DMS79 treated with DMSO at 0.1 percent for 48 hours (cell line): ENCODE results near the gene AFF3.

Experiments
- DNase-seq: peaks from one replicate; lab custom pipeline; 2025; lab: John Stamatoyannopoulos, UW

Gene AFF3

GRCh38 chr2:100071335-100072043 lies 70.9 kb downstream of the AFF3 start:
- DNase-seq: no peak

DNA sequence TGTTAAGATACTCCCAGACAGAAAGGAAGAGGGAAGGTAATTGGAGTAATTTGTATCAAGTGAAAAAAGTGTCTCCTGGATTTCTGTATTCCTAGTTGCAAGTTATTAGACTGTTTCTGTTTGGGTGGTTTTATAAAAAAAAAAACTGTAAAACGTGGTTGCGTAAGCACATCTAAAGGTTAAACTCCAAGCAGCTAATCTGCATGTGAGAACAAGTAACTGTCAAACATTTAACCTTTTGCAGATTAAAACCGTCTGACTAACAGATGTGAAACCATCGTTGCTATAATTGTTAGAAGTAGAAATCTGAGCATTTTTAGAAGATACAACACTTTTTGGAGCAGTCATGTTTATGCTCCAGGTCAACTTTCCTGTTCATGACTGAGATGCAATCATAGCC lies 72.3 kb downstream of the AFF3 start:
- DNase-seq: no peak

DNA sequence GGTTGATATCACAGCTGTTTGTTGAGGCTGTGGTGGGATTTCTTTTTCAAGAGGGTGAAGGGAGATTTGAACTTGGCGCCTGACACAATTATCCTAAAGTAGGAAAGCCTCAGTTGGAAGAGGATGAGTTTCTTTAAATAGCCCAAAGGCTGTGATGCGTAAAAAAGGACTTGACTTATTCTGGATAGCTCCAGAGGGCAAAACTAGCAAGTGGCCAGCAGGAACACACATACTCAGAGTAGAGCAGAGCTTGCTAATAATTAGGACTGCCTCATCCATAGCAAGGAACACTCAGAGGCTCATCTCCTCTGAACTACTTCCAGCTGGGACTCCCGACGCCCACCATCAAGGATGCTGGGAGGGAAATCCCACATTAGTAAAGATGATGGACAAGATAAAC lies 74.0 kb downstream of the AFF3 start:
- no peak for DNase-seq

- DNase-seq: no peak
These were observed 74.6 kb downstream of the AFF3 start for GRCh38 chr2:100067784-100068183.

- no peak for DNase-seq
These were observed 75.5 kb downstream of the AFF3 start for GRCh38 chr2:100066856-100067255.

GRCh38 chr2:100066246-100066645 lies 76.1 kb downstream of the AFF3 start:
- no peak for DNase-seq

DNA sequence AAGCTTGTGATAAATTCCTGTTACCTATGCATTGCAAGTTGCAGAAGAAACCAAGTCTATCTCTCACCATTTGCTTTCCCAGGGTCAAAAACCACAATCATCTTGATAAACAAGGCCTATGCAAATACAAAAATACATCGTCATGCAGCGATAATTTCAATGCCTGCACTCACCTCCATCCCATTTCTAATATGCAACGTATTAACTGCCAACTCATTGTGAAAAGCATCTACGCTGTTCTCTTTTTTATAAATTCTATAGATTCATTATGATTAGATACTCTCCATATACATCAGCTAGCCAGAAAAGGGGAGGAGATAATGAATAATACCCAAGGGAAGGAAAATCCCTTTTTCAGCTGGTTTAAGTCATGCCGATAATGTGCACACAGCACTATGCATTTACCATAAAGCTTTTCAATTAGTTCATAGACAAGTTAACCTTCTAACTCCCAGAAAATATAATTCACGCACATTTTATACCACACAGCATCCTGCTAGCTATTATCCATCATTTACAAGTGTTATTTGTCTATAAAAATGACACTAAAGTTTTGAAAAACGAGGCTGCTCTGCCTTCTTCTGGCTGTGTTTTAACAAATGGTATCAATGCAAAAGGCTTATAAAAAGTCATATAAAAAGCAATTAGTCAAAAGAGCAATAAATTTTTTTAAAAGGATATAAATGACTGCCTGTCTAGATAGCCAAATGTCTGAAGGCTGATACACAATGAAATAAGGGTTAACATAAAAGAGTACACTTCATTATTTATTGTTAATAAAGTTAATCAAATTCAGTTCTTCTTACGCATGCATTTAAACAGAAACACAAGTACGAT lies 77.6 kb downstream of the AFF3 start:
- DNase-seq: no peak

- no peak for DNase-seq
These were observed 78.2 kb downstream of the AFF3 start for GRCh38 chr2:100064165-100064564.

- no peak for DNase-seq
These were observed 78.9 kb downstream of the AFF3 start for GRCh38 chr2:100063459-100063953.

- DNase-seq: no peak
These were observed 80.1 kb downstream of the AFF3 start for GRCh38 chr2:100062336-100062735.

DNA sequence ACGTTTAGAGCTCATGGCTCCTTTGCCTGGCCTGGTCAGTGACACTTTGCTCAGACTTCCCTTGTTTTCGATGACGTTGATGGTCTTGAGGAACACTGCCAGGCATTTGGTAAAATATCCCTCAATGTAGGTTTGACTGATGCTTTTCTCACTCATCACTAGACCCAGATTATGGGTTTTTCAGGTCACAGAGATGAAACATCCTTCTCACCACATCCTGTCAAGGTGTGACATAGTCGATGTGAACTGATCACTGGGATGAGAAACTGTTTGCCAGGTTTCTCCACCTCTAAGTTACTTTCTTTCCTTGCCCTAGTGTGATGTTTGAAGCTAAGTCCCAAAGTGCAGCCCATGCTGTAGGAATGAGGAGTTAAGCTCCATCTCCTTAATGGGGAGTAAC lies 81.5 kb downstream of the AFF3 start:
- DNase-seq: no peak

DNA sequence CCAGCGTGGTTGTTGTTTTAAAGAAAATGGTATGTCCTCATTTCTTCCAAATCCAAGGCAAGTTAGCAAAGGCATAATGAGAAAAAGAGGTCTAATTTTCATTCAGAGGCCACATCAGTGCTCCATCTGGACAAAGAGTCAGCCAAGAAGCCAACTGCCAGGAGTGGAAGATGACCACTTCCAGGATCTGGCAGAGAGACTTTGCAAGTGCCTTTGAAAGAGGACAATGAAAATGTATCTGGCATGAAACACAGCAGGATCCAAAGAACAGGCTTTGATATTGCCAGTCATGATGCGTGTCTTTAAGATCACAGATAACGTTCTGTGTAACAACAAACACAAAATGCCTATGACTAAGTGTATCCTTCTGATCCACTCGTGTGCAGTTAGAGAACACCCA lies 82.8 kb downstream of the AFF3 start:
- DNase-seq: no peak

DNA sequence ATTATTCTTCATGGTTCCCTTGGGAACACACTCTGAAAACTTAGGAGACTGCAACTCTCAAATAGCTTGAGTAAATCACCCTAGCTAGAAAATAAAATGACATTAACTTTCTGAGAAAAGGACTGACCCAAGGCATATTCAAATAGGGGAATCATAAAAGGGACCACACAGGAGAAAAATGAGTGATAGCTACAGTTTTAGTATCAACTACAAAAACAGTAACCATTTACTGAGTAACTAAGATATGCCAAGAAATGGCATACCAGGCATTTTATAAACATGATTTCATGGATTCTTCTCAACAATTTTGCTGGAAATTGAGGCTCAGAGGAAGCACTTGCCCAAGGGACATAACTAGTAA lies 84.5 kb downstream of the AFF3 start:
- DNase-seq: no peak

DNA sequence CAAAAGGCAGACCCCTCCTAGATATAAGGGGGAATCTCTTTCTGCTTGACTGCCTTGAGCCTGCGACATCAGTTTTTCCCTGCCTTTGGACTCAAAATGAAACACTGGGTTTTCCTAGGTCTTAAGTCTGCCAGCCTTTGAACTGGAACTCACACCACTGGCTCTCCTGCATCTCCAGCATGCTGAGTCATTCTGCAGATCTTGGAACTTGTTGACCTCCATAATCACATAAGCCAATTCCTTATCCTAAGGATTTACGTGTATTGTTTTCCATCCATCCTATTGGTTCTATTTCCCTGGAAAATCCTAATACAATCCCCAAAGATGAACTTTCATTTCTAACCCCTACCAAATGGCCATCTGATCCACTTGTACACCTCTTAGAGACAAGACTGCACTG lies 88.0 kb downstream of the AFF3 start:
- DNase-seq: no peak

GRCh38 chr2:100053087-100053885 lies 89.1 kb downstream of the AFF3 start:
- DNase-seq: no peak

GRCh38 chr2:100052650-100053049 lies 89.7 kb downstream of the AFF3 start:
- no peak for DNase-seq

- no peak for DNase-seq
These were observed 91.1 kb downstream of the AFF3 start for GRCh38 chr2:100051253-100051652.

GRCh38 chr2:100050685-100051084 lies 91.7 kb downstream of the AFF3 start:
- no peak for DNase-seq

DNA sequence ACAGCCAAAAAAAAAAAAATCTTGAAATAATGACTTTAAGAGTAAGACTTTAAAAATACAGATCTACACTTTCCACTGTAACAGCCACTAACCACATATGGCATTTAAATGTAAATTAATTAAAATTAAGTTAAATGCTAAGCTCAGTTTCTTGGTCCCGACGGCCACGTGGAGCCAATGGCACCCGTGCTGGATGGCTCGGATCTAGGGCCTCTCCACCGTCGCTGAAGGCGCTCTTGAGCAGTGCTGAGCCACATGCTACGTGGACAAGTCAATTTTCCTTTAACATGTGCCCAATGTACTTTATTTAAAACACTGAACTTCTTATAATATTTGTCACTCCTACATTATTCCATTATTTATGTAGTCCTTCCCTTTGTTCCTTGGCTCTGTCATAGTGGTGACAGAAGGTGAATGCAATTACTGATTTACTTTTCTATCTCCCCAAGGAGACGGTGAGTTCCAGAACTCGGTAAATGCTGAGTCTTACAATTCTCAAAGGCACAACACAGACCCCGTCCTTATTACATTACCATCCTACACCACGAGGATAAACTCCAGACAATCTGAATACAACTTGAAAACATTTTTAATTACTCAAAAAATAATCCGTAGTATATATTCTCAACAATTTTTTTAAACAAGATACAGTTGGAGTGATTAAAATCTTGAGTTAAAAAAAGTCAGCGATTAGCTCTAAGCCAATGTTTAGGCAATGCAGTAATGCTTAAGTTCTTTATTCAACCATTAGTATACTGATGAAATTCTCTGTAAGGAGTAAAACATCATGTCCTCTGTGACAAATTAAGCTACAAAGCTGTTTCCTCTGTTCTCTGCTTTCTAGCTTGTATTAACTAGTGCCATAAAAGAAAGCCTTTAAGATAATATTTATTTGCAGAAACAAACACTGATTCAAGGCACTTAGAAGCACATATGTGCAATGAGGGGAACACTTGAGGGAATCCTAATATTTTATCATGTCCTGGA lies 95.1 kb downstream of the AFF3 start:
- no peak for DNase-seq

DNA sequence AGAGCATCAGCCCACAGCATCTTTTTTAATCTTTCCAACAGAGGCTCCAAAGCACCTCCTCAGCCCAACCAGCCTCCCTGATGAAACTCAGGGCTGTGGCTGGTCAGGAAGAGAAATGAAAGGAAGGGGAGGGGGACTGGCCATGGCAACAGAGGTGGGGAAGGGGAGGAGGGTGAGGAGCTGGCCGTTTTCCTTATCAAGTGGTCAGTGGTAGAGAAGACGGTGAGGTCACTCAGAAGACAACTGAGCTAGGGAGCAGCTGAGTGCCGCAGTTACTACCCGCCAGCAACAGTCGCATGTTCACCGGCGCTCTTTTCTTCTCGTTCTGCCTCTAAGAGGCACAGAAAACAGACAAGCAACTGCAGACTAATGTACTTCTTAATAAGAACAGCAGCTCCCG lies 97.4 kb downstream of the AFF3 start:
- no peak for DNase-seq

- DNase-seq: no peak
These were observed 98.5 kb downstream of the AFF3 start for GRCh38 chr2:100043891-100044255.
